ENCODE results near the gene NANS. TPM values are rescaled to one million over a fixed set of nuclear protein-coding genes. Genes with fewer than 3 reads are reported as not detected.

The NANS gene
- total and polyA plus RNA-seq, 9 donors, result 30.4 to 46.3 (median 35.5) TPM

DNA sequence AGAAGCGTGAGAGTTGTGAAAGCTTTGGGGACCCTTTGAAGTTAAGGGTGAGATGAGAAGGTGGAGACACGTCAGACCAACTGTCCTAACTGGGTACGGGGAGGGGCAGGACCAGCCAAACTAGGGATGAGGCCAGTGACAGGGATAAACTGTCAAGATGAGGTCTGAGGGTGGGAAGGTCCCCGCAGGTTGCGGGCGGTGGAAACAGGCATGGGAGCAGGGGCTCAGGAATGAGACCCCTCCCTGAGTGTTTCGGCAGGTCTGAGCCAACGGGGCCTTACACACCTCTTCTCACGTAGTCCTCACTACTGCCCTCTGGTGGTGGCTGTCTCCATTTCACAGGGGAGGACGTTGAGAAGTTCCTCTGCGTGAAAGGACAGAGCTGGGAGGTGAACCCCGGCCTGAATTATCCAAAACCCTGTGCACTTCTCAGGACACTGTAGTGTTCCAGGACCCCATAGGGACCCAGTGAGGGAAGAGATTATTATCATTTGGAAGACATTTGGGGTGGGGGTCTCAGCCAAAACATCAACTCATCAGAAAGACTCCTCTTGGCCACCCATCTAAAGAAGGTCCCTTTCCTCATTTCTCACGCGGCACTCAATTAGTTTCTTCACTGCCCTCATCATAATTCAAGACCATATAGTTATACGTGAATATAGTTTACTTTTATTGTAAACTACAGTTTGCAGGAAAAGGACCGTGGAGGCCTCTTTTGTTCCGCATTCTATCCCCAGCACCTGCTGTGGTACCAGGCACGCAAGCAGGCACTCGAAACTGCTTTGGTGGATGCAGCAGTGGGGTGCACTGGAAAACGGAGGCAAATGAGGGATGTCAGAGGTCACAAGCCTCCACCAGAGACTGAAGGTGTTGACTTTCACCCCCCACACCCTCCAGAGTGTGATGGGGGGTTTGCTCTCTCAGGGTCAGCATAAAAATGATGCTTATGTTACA lies 21.7 kb upstream of the NANS start:
- Histone ChIP-seq H3K4me3 (ENCODE audit: low read length) (no peak overlapping the region), H3K4me1 (ENCODE audit: control insufficient read depth, insufficient read depth, low read length) (peaks cover 12% of the 10 kb centered on the region), H3K36me3 (ENCODE audit: control insufficient read depth, insufficient read depth, low read length) (no peaks in the 10 kb centered on the region), H3K27me3 (ENCODE audit: control insufficient read depth, insufficient read depth, low read length) (no peaks in the 10 kb centered on the region), H3K9me3 (replicated peaks; ENCODE audit: control insufficient read depth, low read depth, low read length) (no peaks in the 10 kb centered on the region), H3K27ac (ENCODE audit: low read length) (no peak overlapping the region)
- WGBS (ENCODE audit: insufficient coverage), result 19% methylated on average over 13 of the region's 20 CpGs
- DNase-seq, result peak; percentile 81

DNA sequence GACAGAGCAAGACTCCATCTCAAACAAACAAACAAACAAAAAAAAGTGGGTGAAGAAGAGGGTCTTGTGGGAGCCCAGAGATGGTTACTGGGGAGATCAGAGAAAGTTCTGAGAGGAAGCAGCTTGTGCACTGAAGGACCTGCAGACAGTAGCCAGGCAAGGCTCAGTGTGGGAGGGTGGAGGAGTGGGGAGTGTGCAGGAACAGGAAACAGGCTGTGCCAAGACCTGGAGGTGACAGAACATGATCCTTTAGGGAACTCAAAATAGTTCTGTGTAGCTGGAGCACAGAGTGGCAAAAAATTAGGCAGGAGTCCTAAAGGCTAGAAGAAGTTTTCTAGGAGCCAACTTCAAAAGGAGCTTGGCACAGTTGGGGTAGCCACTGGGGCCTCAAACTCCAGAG lies 19.2 kb upstream of the NANS start:
- H3K27ac ChIP-seq (ENCODE audit: low read length), result no peak overlapping the region
- H3K4me3 ChIP-seq (ENCODE audit: low read length), result no peak overlapping the region
- H3K27me3 ChIP-seq (ENCODE audit: control insufficient read depth, insufficient read depth, low read length), result no peaks in the 10 kb centered on the region
- H3K36me3 ChIP-seq (ENCODE audit: control insufficient read depth, insufficient read depth, low read length), result no peaks in the 10 kb centered on the region
- peaks cover 12% of the 10 kb centered on the region for H3K4me1 ChIP-seq (ENCODE audit: control insufficient read depth, insufficient read depth, low read length)
- peak; percentile 33 for DNase-seq
- no peaks in the 10 kb centered on the region for H3K9me3 ChIP-seq (replicated peaks; ENCODE audit: control insufficient read depth, low read depth, low read length)

DNA sequence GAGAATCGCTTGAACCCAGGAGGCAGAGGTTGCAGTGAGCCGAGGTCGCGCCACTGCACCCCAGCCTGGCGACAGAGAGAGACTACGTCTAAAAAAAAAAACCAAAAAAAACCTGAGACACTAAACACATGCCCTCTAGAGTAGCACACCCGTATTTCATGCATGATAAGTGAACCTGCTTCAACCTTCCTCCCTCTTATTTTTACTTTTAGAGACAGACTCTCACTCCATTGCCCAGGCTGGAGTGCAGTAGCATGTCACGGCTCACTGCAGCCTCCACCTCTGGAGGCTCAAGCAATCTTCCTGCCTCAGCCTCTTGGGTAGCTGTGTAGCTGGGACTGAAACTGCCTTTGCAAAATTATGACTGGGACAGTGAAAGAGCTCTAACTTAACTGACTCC lies 17.6 kb upstream of the NANS start:
- Histone ChIP-seq H3K4me3 (ENCODE audit: low read length) (no peak overlapping the region), H3K27me3 (ENCODE audit: control insufficient read depth, insufficient read depth, low read length) (no peaks in the 10 kb centered on the region), H3K27ac (ENCODE audit: low read length) (no peak overlapping the region), H3K36me3 (ENCODE audit: control insufficient read depth, insufficient read depth, low read length) (no peaks in the 10 kb centered on the region), H3K9me3 (replicated peaks; ENCODE audit: control insufficient read depth, low read depth, low read length) (no peaks in the 10 kb centered on the region), H3K4me1 (ENCODE audit: control insufficient read depth, insufficient read depth, low read length) (peaks cover 12% of the 10 kb centered on the region)
- WGBS (ENCODE audit: insufficient coverage), result 44% methylated on average over 4 of the region's 8 CpGs
- DNase-seq, result no peak

DNA sequence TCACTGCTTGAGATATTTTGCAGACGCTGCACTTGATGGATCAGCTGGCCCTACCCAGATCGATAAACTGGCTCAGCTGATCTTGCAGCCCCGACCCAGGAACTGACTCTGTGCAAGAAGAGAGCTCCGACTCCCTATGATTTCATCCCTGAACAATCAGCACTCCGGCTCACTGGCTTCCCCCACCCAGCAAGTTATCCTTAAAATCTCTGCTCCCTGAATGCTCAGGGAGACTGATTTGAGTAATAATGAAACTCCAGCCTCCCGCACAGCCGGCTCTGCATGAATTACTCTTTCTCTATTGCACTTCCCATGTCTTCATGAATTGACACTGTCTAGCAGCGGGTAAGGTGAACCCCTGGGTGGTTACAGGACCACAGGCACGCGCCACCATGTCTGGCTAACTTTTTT lies 16.9 kb upstream of the NANS start:
- H3K27ac ChIP-seq (ENCODE audit: low read length), result no peak overlapping the region
- 45% methylated on average over 3 of the region's 10 CpGs for WGBS (ENCODE audit: insufficient coverage)
- peaks cover 11% of the 10 kb centered on the region for H3K4me1 ChIP-seq (ENCODE audit: control insufficient read depth, insufficient read depth, low read length)
- H3K9me3 ChIP-seq (replicated peaks; ENCODE audit: control insufficient read depth, low read depth, low read length), result no peaks in the 10 kb centered on the region
- H3K27me3 ChIP-seq (ENCODE audit: control insufficient read depth, insufficient read depth, low read length), result no peaks in the 10 kb centered on the region
- H3K36me3 ChIP-seq (ENCODE audit: control insufficient read depth, insufficient read depth, low read length), result no peaks in the 10 kb centered on the region
- no peak overlapping the region for H3K4me3 ChIP-seq (ENCODE audit: low read length)
- DNase-seq, result no peak

DNA sequence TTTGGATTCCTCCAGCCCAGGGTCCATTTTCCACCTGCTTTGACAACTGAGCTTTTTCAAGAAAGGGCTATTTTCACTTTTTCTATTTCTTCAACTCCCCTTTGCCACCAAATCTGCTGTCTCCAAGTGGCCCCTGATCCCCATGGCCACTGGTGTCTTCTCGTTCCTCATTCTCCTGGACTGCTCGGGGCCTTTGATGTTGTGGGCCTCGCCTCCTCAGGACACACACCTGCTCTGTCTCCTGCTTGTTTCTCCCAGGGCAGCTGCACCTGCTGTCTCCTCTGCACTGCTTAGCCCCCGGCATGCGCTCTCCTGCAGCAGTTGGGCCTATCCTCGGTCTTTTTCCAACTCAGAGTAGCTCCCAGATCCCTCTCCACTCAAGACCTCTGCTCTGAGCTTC lies 16.3 kb upstream of the NANS start:
- no peaks in the 10 kb centered on the region for H3K27me3 ChIP-seq (ENCODE audit: control insufficient read depth, insufficient read depth, low read length)
- H3K4me3 ChIP-seq (ENCODE audit: low read length), result no peak overlapping the region
- no peaks in the 10 kb centered on the region for H3K9me3 ChIP-seq (replicated peaks; ENCODE audit: control insufficient read depth, low read depth, low read length)
- no peaks in the 10 kb centered on the region for H3K36me3 ChIP-seq (ENCODE audit: control insufficient read depth, insufficient read depth, low read length)
- no peak for DNase-seq
- 73% methylated on average over 6 of the region's 6 CpGs for WGBS (ENCODE audit: insufficient coverage)
- H3K4me1 ChIP-seq (ENCODE audit: control insufficient read depth, insufficient read depth, low read length), result peaks cover 8% of the 10 kb centered on the region
- H3K27ac ChIP-seq (ENCODE audit: low read length), result no peak overlapping the region

DNA sequence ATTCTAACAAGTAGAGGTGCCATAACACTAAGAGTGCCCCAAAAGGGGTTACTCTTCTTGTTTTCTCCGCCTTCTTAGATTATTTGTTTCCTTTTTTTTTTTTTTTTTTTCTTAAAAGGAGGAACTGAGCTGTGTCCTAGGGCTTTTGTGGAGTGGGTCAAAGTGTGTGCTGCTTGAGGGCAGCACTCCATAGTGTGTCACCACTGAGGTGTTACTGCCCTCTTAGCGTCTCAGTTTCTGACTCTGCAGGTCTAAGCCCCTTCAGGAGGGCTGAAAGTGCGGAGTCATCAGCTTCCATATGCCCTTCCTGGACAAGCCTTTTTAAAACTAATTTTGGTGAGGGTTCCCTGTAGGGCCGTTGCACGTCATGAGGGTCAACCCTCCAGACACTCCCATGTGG lies 12.6 kb upstream of the NANS start:
- no CpG with 5 or more reads among the region's 5 CpGs for WGBS (ENCODE audit: insufficient coverage)
- Histone ChIP-seq H3K9me3 (replicated peaks; ENCODE audit: control insufficient read depth, low read depth, low read length) (no peaks in the 10 kb centered on the region), H3K4me3 (ENCODE audit: low read length) (no peak overlapping the region), H3K36me3 (ENCODE audit: control insufficient read depth, insufficient read depth, low read length) (no peaks in the 10 kb centered on the region), H3K27me3 (ENCODE audit: control insufficient read depth, insufficient read depth, low read length) (no peaks in the 10 kb centered on the region), H3K4me1 (ENCODE audit: control insufficient read depth, insufficient read depth, low read length) (no peaks in the 10 kb centered on the region), H3K27ac (ENCODE audit: low read length) (no peak overlapping the region)
- DNase-seq, result no peak

GRCh38 chr9:98045234-98046179 lies 11.0 kb upstream of the NANS start:
- 60% methylated on average over 4 of the region's 6 CpGs for WGBS (ENCODE audit: insufficient coverage)
- H3K4me3 ChIP-seq (ENCODE audit: low read length), result no peak overlapping the region

GRCh38 chr9:98046180-98046543 lies 10.4 kb upstream of the NANS start:
- Histone ChIP-seq H3K27me3 (ENCODE audit: control insufficient read depth, insufficient read depth, low read length) (no peaks in the 10 kb centered on the region), H3K9me3 (replicated peaks; ENCODE audit: control insufficient read depth, low read depth, low read length) (no peaks in the 10 kb centered on the region), H3K4me1 (ENCODE audit: control insufficient read depth, insufficient read depth, low read length) (no peaks in the 10 kb centered on the region), H3K4me3 (ENCODE audit: low read length) (no peak overlapping the region), H3K36me3 (ENCODE audit: control insufficient read depth, insufficient read depth, low read length) (no peaks in the 10 kb centered on the region), H3K27ac (ENCODE audit: low read length) (no peak overlapping the region)
- no peak for DNase-seq
- no CpG with 5 or more reads among the region's 9 CpGs for WGBS (ENCODE audit: insufficient coverage)

More at GRCh38 chr9:98045234-98046179, 11.0 kb upstream of the NANS start:
- Histone ChIP-seq H3K36me3 (ENCODE audit: control insufficient read depth, insufficient read depth, low read length) (no peaks in the 10 kb centered on the region), H3K4me1 (ENCODE audit: control insufficient read depth, insufficient read depth, low read length) (no peaks in the 10 kb centered on the region), H3K9me3 (replicated peaks; ENCODE audit: control insufficient read depth, low read depth, low read length) (no peaks in the 10 kb centered on the region), H3K27me3 (ENCODE audit: control insufficient read depth, insufficient read depth, low read length) (no peaks in the 10 kb centered on the region), H3K27ac (ENCODE audit: low read length) (no peak overlapping the region)
- peak; percentile 55 for DNase-seq

DNA sequence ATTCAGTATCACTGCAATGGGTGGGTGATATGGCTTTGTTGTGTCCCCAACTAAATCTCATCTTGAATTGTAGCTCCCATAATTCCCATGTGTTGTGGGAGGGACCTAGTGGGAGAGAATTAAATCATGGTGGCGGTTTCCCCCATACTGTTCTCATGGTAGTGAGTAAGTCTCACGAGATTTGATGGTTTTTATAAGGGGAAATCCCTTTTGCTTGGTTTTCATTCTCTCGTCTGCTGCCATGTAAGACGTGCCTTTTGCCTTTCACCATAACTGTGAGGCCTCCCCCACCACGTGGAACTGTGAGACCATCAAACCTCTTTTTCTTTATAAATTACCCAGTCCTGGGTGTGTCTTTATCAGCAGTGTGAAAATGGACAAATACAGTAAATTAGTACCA lies 9.5 kb upstream of the NANS start:
- H3K4me1 ChIP-seq (ENCODE audit: control insufficient read depth, insufficient read depth, low read length), result no peaks in the 10 kb centered on the region
- no peak for DNase-seq
- H3K27me3 ChIP-seq (ENCODE audit: control insufficient read depth, insufficient read depth, low read length), result no peaks in the 10 kb centered on the region
- H3K9me3 ChIP-seq (replicated peaks; ENCODE audit: control insufficient read depth, low read depth, low read length), result no peaks in the 10 kb centered on the region
- no peaks in the 10 kb centered on the region for H3K36me3 ChIP-seq (ENCODE audit: control insufficient read depth, insufficient read depth, low read length)
- WGBS (ENCODE audit: insufficient coverage), result no CpG with 5 or more reads among the region's 5 CpGs
- H3K4me3 ChIP-seq (ENCODE audit: low read length), result no peak overlapping the region
- H3K27ac ChIP-seq (ENCODE audit: low read length), result no peak overlapping the region

Measured in muscle of leg (tissue), 11 donors.